Esophagus muscularis mucosa (tissue), 4 donors: ENCODE results near the gene SLC9C1. TPM values are rescaled to one million over a fixed set of nuclear protein-coding genes. Genes with fewer than 3 reads are reported as not detected.

Experiments
- DNase-seq: peaks from one replicate; pipeline ENCODE4 v3.0.0-alpha.2; 2017; ENCODE audit errors: extremely low spot score
- H3K27ac ChIP-seq, 4 donors: fragments of 200-600 bp; sonication (generic); replicated peaks in 1 of 4; 1 replicate in 3 of 4; 2 replicates in 1 of 4; pipeline ENCODE4 v1.5.1; 2016 to 2019; ENCODE audit warnings: mild to moderate bottlenecking in 1 of 4
- H3K27me3 ChIP-seq, 4 donors: fragments of 200-600 bp; sonication (generic); one replicate each; pipeline versions ENCODE4 v1.5.1 to v1.6.0; 2016 to 2019
- H3K36me3 ChIP-seq, 4 donors: fragments of 200-600 bp; sonication (generic); one replicate each; pipeline ENCODE4 v1.5.1; 2016 to 2019
- H3K4me1 ChIP-seq, 4 donors: fragments of 200-600 bp; sonication (generic); one replicate each; pipeline ENCODE4 v1.5.1; 2016 to 2019
- H3K4me3 ChIP-seq, 4 donors: fragments of 200-600 bp; sonication (generic); 1 replicate in 2 of 4; 2 replicates in 2 of 4; pipeline ENCODE4 v1.5.1; 2016 to 2019; ENCODE audit warnings: mild to moderate bottlenecking in 4 of 4, moderate library complexity in 1 of 4
- H3K9me3 ChIP-seq, 4 donors: fragments of 200-600 bp; sonication (generic); 1 replicate in 3 of 4; 2 replicates in 1 of 4; pipeline ENCODE4 v1.5.1; 2016 to 2019
- CTCF ChIP-seq, 3 experiments: fragments of 200-600 bp in 2 of 3; fragments of 450-650 bp in 1 of 3; sonication (generic) in 2 of 3; IDR thresholded peaks; one replicate each; pipeline ENCODE4 v1.5.1; 2017 to 2019; ENCODE audit warnings: antibody characterized with exemption in 3 of 3, mild to moderate bottlenecking in 2 of 3, moderate library complexity in 1 of 3
- EP300 ChIP-seq: sonication (generic); formaldehyde crosslinking; IDR thresholded peaks from one replicate; pipeline ENCODE4 v1.6.1; 2017; ENCODE audit warnings: antibody characterized with exemption
- POLR2A ChIP-seq: fragments of 450-650 bp; IDR thresholded peaks from one replicate; pipeline ENCODE4 v1.6.1; 2017; ENCODE audit warnings: antibody characterized with exemption, moderate library complexity, mild to moderate bottlenecking, low read depth
- POLR2AphosphoS5 ChIP-seq, 2 donors: sonication (generic); formaldehyde crosslinking; IDR thresholded peaks; one replicate each; pipeline ENCODE4 v1.6.1; 2017; ENCODE audit warnings: antibody characterized with exemption in 2 of 2
- WGBS: methylation state at CpG from one replicate; pipeline ENCODE4 v1.1.5; 2018; 5-methylcytosine and 5-hydroxymethylcytosine counted together
- intact Hi-C: fragments of 100-400 bp; cut with DNase I; formaldehyde crosslinking; loops from one replicate; pipeline ENCODE4 v1.15.1; 2023
- total RNA-seq, 4 donors: library from RNA; depleted of rRNA; stranded (reverse); fragments of >200 nt; gene quantifications; one replicate each; pipeline versions ENCODE4 v1.1.0 to v1.2.1, GENCODE V29; 2016

Gene SLC9C1
- total RNA-seq, 4 donors from 2014 or later: 0.17 TPM; not detected in 3

GRCh38 chr3:112321867-112322652 lies 28.0 kb upstream of the SLC9C1 start:
- WGBS: 67% methylated on average over 4 of the region's 5 CpGs
- intact Hi-C loops: no loop called here
- TF ChIP-seq POLR2A (no peak), CTCF (IDR thresholded peaks at IDR 0.05) (no peak), POLR2AphosphoS5 (IDR thresholded peaks at IDR 0.05) (no peak), EP300 (no peak)
- H3K36me3 ChIP-seq: no peaks in the 10 kb centered on the region
- no peaks in the 10 kb centered on the region for H3K27me3 ChIP-seq
- H3K4me1 ChIP-seq: peaks cover 0 to 10% (median 7%) of the 10 kb centered on the region in 4 donors
- no peaks in the 10 kb centered on the region for H3K9me3 ChIP-seq
- H3K27ac ChIP-seq: no peak overlapping the region
- DNase-seq: no peak
- no peak overlapping the region for H3K4me3 ChIP-seq

DNA sequence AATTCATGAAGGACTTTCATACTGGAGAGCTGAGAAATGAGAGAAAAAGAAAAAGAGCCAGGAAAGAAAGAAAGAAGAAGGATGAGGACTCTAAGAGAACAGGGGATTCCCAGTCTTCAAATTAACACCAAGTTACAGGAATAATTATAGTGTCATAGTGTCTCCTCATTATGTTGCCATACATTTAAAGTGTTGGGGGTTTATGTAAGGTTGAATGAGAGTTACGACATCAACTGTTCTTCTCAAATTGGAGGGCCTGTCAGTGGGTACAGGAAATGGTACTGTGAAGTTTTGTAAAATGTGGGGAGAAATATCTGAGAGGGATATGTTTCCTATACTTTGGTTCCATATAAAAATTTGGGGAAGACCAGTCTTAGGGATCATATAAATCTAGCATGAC lies 26.7 kb upstream of the SLC9C1 start:
- intact Hi-C loops: no loop called here
- Histone ChIP-seq H3K36me3 (no peaks in the 10 kb centered on the region), H3K27me3 (no peaks in the 10 kb centered on the region), H3K9me3 (no peaks in the 10 kb centered on the region), H3K27ac (no peak overlapping the region), H3K4me1 (peaks cover 0 to 10% (median 7%) of the 10 kb centered on the region in 4 donors), H3K4me3 (no peak overlapping the region)
- TF ChIP-seq POLR2A: no peak
- no peak for TF ChIP-seq EP300
- no peak for TF ChIP-seq CTCF (IDR thresholded peaks at IDR 0.05)
- TF ChIP-seq POLR2AphosphoS5 (IDR thresholded peaks at IDR 0.05): no peak
- no peak for DNase-seq
- 76% methylated on average over 1 of the region's 1 CpG for WGBS

- Histone ChIP-seq H3K27ac (no peak overlapping the region), H3K27me3 (no peaks in the 10 kb centered on the region), H3K4me3 (no peak overlapping the region), H3K9me3 (no peaks in the 10 kb centered on the region), H3K4me1 (peaks cover 0 to 10% (median 7%) of the 10 kb centered on the region in 4 donors), H3K36me3 (no peaks in the 10 kb centered on the region)
- DNase-seq: no peak
- intact Hi-C loops: no loop called here
- WGBS: 56% methylated on average over 4 of the region's 4 CpGs
- no peak for TF ChIP-seq EP300
- TF ChIP-seq CTCF (IDR thresholded peaks at IDR 0.05): no peak
- TF ChIP-seq POLR2A: no peak
- no peak for TF ChIP-seq POLR2AphosphoS5 (IDR thresholded peaks at IDR 0.05)
These were observed 25.7 kb upstream of the SLC9C1 start for GRCh38 chr3:112319516-112320276.

- Histone ChIP-seq H3K9me3 (no peaks in the 10 kb centered on the region), H3K36me3 (no peaks in the 10 kb centered on the region), H3K27ac (no peak overlapping the region), H3K4me1 (peaks cover 0 to 10% (median 7%) of the 10 kb centered on the region in 4 donors), H3K27me3 (no peaks in the 10 kb centered on the region), H3K4me3 (no peak overlapping the region)
- no peak for DNase-seq
- 64% methylated on average over 1 of the region's 1 CpG for WGBS
- TF ChIP-seq EP300: no peak
- no peak for TF ChIP-seq POLR2AphosphoS5 (IDR thresholded peaks at IDR 0.05)
- no peak for TF ChIP-seq CTCF (IDR thresholded peaks at IDR 0.05)
- TF ChIP-seq POLR2A: no peak
- intact Hi-C loops: no loop called here
These were observed 21.8 kb upstream of the SLC9C1 start for GRCh38 chr3:112315791-112316190.
